ENCODE measurements around the gene AQP6.

The AQP6 gene

GRCh38 chr12:49969651-49970429, 2.9 kb upstream of the AQP6 start:
- no peak overlapping the region for H3K4me3 ChIP-seq (ENCODE audit: control insufficient read depth, low read depth, low read length)
- DNase-seq (ENCODE audit: low read depth), result no peak
- no peak for TF ChIP-seq CTCF (conservative IDR thresholded peaks at IDR 0.05; ENCODE audit: control insufficient read depth, insufficient read depth, low read depth, low read length)

- TF ChIP-seq CTCF (conservative IDR thresholded peaks at IDR 0.05; ENCODE audit: control insufficient read depth, insufficient read depth, low read depth, low read length), result no peak
- DNase-seq (ENCODE audit: low read depth), result no peak
- no peak overlapping the region for H3K4me3 ChIP-seq (ENCODE audit: control insufficient read depth, low read depth, low read length)
Measured at GRCh38 chr12:49970658-49971057, 2.1 kb upstream of the AQP6 start.

GRCh38 chr12:49971141-49971540, 1.6 kb upstream of the AQP6 start:
- TF ChIP-seq CTCF (conservative IDR thresholded peaks at IDR 0.05; ENCODE audit: control insufficient read depth, insufficient read depth, low read depth, low read length), result no peak
- no peak for DNase-seq (ENCODE audit: low read depth)
- H3K4me3 ChIP-seq (ENCODE audit: control insufficient read depth, low read depth, low read length), result no peak overlapping the region

- TF ChIP-seq CTCF (conservative IDR thresholded peaks at IDR 0.05; ENCODE audit: control insufficient read depth, insufficient read depth, low read depth, low read length), result no peak
- no peak overlapping the region for H3K4me3 ChIP-seq (ENCODE audit: control insufficient read depth, low read depth, low read length)
- no peak for DNase-seq (ENCODE audit: low read depth)
Measured at GRCh38 chr12:49972129-49972528, 618 bp upstream of the AQP6 start.

GRCh38 chr12:49973361-49973830, 649 bp downstream of the AQP6 start:
- no peak overlapping the region for H3K4me3 ChIP-seq (ENCODE audit: control insufficient read depth, low read depth, low read length)
- TF ChIP-seq CTCF (conservative IDR thresholded peaks at IDR 0.05; ENCODE audit: control insufficient read depth, insufficient read depth, low read depth, low read length), result no peak
- DNase-seq (ENCODE audit: low read depth), result no peak

GRCh38 chr12:49974231-49974675, 1.5 kb downstream of the AQP6 start:
- DNase-seq (ENCODE audit: low read depth), result peak; percentile 66
- peak; percentile 61 for TF ChIP-seq CTCF (conservative IDR thresholded peaks at IDR 0.05; ENCODE audit: control insufficient read depth, insufficient read depth, low read depth, low read length)
- H3K4me3 ChIP-seq (ENCODE audit: control insufficient read depth, low read depth, low read length), result no peak overlapping the region
